Activated naive CD8-positive, alpha-beta T cell treated with anti-CD3 and anti-CD28 coated beads, Interleukin-2, amount 10 ng/mL, durations not matched to agents 7 days and 5 days (primary cell): ENCODE measurements around the gene KPNB1. TPM values are rescaled to one million over a fixed set of nuclear protein-coding genes. Genes with fewer than 3 reads are reported as not detected.

Experiments used
- ATAC-seq: fragments of 150-1000 bp; cut with Tn5 transposase; one replicate; pipeline ENCODE4 v1.10.0; 2021; ENCODE audit warnings: low read depth, moderate library complexity
- POLR2A ChIA-PET: fragments of 350-600 bp; sonication (Branson Sonifier 250); formaldehyde crosslinking; loops from one replicate; lab custom pipeline; 2021; ENCODE audit warnings: antibody characterized with exemption; lab: Charles Lee
- DNase-seq: peaks from one replicate; pipeline ENCODE4 v3.0.0; 2021
- H3K27ac Mint-ChIP-seq: one replicate; pipeline ENCODE4 v1.8.0; 2022; ENCODE audit warnings: mild to moderate bottlenecking, mixed read lengths
- H3K27me3 Mint-ChIP-seq: one replicate; pipeline ENCODE4 v1.8.0; 2022; ENCODE audit warnings: mild to moderate bottlenecking, moderate library complexity, mixed read lengths
- H3K36me3 Mint-ChIP-seq: one replicate; pipeline ENCODE4 v1.8.0; 2021; ENCODE audit warnings: mild to moderate bottlenecking, mixed read lengths
- H3K4me1 Mint-ChIP-seq: one replicate; pipeline ENCODE4 v1.8.0; 2021; ENCODE audit warnings: mixed read lengths
- H3K4me3 Mint-ChIP-seq: one replicate; pipeline ENCODE4 v1.8.0; 2022; ENCODE audit warnings: mild to moderate bottlenecking, moderate library complexity, mixed read lengths
- H3K9me3 Mint-ChIP-seq: one replicate; pipeline ENCODE4 v1.8.0; 2021; ENCODE audit warnings: mixed read lengths
- total RNA-seq, 2 experiments: library from RNA; stranded (reverse); gene quantifications; one replicate each; pipeline ENCODE4 v1.2.3, GENCODE V29; 2021

Gene KPNB1
- total RNA-seq, 2 experiments from 2014 or later, result 335 TPM

DNA sequence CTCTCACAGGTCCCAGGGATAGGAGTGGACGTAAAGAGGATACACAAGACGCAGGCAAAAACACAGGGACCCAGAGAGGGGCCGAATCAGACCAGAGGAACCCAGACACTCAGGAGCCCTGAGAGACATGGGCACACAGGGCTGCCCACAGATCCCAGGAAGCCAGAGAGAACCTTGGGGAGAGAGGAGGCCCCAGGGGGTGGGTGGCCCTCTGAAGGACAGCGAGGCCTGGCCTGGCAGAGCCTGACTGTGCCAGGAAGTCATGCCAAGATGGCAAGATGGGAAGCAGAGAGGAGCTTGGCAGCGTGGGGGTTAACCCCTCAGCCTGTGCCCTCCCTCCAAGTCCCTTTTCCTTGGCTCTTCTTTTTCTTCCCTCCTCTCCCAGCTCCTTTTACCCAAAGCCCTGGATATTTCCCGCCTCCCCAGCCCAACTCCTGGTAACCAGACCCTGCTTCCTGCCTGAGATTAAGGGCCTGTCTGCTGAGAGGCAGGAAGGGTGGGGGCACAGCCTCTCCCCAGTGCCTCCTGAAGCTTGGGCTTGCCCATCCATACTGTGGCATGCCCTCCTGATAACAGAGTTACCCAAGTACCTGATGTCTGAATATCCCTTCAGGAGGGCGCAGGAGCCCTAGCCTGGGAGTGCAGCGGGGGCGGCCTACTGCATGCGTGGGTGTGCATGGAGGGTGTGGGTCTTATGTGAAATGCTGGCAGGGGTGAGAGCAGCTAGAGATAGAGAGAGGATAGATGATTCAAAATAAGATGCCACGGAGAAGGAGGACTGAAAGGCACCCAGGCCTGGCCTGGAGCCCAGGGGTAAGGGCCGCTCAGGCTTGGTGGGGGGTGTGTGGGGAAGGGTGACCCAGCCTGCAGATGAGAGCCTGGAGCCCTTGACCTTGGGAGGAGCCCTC is 77.3 kb downstream of the KPNB1 start:
- Mint-ChIP-seq H3K27ac (peak overlapping the region; percentile 32), H3K9me3 (no peaks in the 10 kb centered on the region), H3K36me3 (no peaks in the 10 kb centered on the region), H3K4me1 (peaks cover 52% of the 10 kb centered on the region), H3K4me3 (no peak overlapping the region), H3K27me3 (no peaks in the 10 kb centered on the region)
- POLR2A ChIA-PET, result interaction anchor here (0.5 to 1.6 kb wide), 2 partner anchors 23 to 33 kb away, joined by 3 read pairs; partner anchors contain the start of gene TBKBP1
- DNase-seq, result no peak
- ATAC-seq, result no peak

DNA sequence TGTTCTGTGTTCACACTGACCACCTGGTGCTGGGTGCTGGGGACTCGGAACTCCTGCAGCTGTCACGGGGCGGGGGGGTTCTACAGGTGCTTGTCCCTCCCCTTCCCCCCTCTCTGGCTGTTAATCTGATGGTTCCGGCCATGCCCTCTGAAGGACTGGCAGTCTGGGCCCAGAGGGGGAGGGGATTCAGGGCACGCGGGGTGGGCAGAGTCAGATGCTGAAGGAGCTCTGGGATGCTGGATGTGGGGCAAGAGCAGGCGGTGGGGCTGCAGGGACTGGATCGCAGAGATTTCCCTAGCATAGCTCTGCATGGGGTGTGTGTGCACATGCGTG is 78.0 kb downstream of the KPNB1 start:
- no peak for ATAC-seq
- no peak overlapping the region for H3K4me3 Mint-ChIP-seq
- no peak overlapping the region for H3K27ac Mint-ChIP-seq
- peak; percentile 25 for DNase-seq
- H3K27me3 Mint-ChIP-seq, result no peaks in the 10 kb centered on the region
- no peaks in the 10 kb centered on the region for H3K9me3 Mint-ChIP-seq
- no peaks in the 10 kb centered on the region for H3K36me3 Mint-ChIP-seq
- H3K4me1 Mint-ChIP-seq, result peaks cover 58% of the 10 kb centered on the region
- POLR2A ChIA-PET, result interaction anchor here (1.6 kb wide), 1 partner anchor 23 kb away, joined by 3 read pairs; no protein-coding TSS in a partner anchor

DNA sequence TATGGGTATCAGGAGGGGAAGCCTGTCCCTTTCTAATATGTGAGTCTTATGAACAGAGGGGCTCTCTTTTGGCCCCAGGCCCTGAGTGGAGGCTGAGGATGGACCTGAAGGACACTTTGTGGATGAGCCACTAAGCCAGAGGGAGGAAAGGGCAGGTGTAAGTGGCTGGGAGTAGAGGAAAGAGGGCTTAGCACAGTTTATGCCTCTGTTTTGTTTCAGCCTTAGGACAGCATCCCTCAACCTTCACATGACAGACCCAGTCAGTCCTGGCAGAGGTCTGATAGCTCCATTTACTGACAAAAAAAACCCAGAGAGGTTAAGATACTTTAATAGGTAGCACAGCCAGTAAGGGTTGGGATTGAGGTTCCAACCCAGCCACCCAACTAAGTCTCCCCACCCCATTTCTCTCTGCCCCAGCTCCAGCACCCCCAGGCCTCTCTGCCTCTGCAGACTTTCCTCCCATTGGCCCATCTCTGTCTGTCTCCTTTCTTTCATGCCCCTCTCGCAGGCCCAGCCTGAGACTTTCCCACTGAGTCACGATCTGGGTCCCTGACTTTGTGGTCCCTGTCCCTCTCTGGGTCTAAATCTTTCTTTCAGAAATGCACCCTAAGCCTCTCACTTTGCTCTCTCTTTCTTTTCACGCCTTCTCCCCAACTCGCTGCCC is 78.6 kb downstream of the KPNB1 start:
- DNase-seq (peak; percentile 17), ATAC-seq (no peak)
- Mint-ChIP-seq H3K4me3 (no peak overlapping the region), H3K36me3 (no peaks in the 10 kb centered on the region), H3K27ac (peak overlapping the region; percentile 31), H3K4me1 (peaks cover 61% of the 10 kb centered on the region), H3K9me3 (no peaks in the 10 kb centered on the region), H3K27me3 (no peaks in the 10 kb centered on the region)
- POLR2A ChIA-PET, result interaction anchor here (1.5 to 1.6 kb wide), 2 partner anchors 24 to 27 kb away, joined by 3 read pairs; no protein-coding TSS in a partner anchor

- Mint-ChIP-seq H3K9me3 (no peaks in the 10 kb centered on the region), H3K27me3 (no peaks in the 10 kb centered on the region), H3K4me3 (no peak overlapping the region), H3K4me1 (peaks cover 65% of the 10 kb centered on the region), H3K36me3 (peaks cover 4% of the 10 kb centered on the region), H3K27ac (peak overlapping the region; percentile 36)
- DNase-seq (peak; percentile 29), ATAC-seq (no peak)
- POLR2A ChIA-PET, result interaction anchor here (1.3 to 2.5 kb wide), 3 partner anchors 10 to 28 kb away, joined by 3 to 10 read pairs (median 3); no protein-coding TSS in a partner anchor
These were observed 79.8 kb downstream of the KPNB1 start for GRCh38 chr17:47729476-47729875.

- H3K27ac Mint-ChIP-seq, result no peak overlapping the region
- ATAC-seq (no peak), DNase-seq (peak; percentile 22)
- H3K27me3 Mint-ChIP-seq, result no peaks in the 10 kb centered on the region
- POLR2A ChIA-PET, result interaction anchor here (0.6 to 2.5 kb wide), 3 partner anchors 11 to 83 kb away, joined by 4 to 10 read pairs (median 4); no protein-coding TSS in a partner anchor
- H3K9me3 Mint-ChIP-seq, result no peaks in the 10 kb centered on the region
- H3K36me3 Mint-ChIP-seq, result peaks cover 8% of the 10 kb centered on the region
- H3K4me1 Mint-ChIP-seq, result peaks cover 65% of the 10 kb centered on the region
- no peak overlapping the region for H3K4me3 Mint-ChIP-seq
These were observed 81.0 kb downstream of the KPNB1 start for GRCh38 chr17:47730681-47731080.

GRCh38 chr17:47731396-47731795 is 81.7 kb downstream of the KPNB1 start:
- Mint-ChIP-seq H3K27me3 (no peaks in the 10 kb centered on the region), H3K4me1 (peaks cover 65% of the 10 kb centered on the region), H3K4me3 (no peak overlapping the region), H3K9me3 (no peaks in the 10 kb centered on the region), H3K27ac (peak overlapping the region; percentile 56), H3K36me3 (peaks cover 8% of the 10 kb centered on the region)
- ATAC-seq, result no peak
- no peak for DNase-seq
- POLR2A ChIA-PET, result interaction anchor here (0.6 to 2.6 kb wide), 4 partner anchors 12 to 84 kb away, joined by 4 to 11 read pairs (median 7); no protein-coding TSS in a partner anchor

- Mint-ChIP-seq H3K9me3 (no peaks in the 10 kb centered on the region), H3K4me1 (peaks cover 65% of the 10 kb centered on the region), H3K27me3 (no peaks in the 10 kb centered on the region), H3K36me3 (peaks cover 8% of the 10 kb centered on the region), H3K27ac (peak overlapping the region; percentile 89), H3K4me3 (peak overlapping the region; percentile 73)
- POLR2A ChIA-PET, result interaction anchor here (0.7 to 4.6 kb wide), 19 partner anchors 8 to 163 kb away, joined by 3 to 37 read pairs (median 7); partner anchors contain the start of genes KPNB1 and TBKBP1
- ATAC-seq (no peak), DNase-seq (no peak)
These were observed 82.8 kb downstream of the KPNB1 start for GRCh38 chr17:47732399-47733046.

DNA sequence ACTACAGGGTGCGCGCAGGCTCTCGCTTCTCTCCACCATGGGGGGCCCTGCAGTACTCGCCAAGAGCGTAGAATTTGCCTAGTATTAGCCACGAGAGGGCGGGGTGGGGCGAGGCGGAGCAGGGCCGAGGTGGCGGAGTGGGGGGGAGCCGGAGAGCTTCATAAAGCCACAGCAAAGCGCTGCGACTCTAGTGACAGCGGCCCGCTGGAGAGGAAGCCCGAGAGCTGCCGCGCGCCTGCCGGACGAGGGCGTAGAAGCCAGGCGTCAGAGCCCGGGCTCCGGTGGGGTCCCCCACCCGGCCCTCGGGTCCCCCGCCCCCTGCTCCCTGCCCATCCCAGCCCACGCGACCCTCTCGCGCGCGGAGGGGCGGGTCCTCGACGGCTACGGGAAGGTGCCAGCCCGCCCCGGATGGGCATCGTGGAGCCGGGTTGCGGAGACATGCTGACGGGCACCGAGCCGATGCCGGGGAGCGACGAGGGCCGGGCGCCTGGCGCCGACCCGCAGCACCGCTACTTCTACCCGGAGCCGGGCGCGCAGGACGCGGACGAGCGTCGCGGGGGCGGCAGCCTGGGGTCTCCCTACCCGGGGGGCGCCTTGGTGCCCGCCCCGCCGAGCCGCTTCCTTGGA is 83.4 kb downstream of the KPNB1 start, which contains the start of gene TBX21:
Gene TBX21 (plus strand): TSS at position 190 of the 627 bp plus-strand sequence. CDS start 219 bp downstream, at position 409.
- Mint-ChIP-seq H3K4me3 (peak within 1 kb of the TSS; percentile 100), H3K27ac (peak within 1 kb of the TSS; percentile 98), H3K9me3 (no peaks in the 10 kb centered on the region), H3K36me3 (peaks cover 8% of the 10 kb centered on the region), H3K27me3 (no peaks in the 10 kb centered on the region), H3K4me1 (peaks cover 63% of the 10 kb centered on the region)
- ATAC-seq (peak; percentile 85), DNase-seq (peak; percentile 91)
- POLR2A ChIA-PET, result interaction anchor here (0.7 to 4.6 kb wide), 18 partner anchors 8 to 162 kb away, joined by 3 to 37 read pairs (median 8); partner anchors contain the start of genes KPNB1 and TBKBP1

DNA sequence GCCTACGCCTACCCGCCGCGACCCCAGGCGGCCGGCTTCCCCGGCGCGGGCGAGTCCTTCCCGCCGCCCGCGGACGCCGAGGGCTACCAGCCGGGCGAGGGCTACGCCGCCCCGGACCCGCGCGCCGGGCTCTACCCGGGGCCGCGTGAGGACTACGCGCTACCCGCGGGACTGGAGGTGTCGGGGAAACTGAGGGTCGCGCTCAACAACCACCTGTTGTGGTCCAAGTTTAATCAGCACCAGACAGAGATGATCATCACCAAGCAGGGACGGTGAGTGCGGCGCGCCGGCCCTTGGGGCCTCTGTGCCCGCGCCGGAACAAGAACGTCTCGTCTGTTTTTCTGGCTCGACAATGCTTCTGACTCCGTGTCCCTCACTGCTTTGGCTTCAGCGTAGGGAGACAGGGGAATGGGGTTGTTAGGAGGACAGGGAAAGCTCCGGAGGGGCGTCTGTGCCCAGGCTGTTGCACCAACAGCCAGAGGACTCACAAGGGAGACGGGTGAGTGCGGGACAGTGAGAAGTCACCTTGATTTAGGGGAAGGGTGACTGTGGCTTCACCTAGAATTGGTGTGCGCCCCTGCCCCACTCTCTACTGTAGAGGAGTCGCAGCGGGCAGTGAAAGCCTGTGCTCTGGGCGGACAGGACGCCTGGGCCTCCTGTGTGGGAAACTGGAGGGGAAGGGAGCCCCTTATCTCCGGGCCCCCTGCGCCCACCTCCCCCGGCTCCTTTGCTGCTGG is 84.1 kb downstream of the KPNB1 start:
- DNase-seq, result peak; percentile 69

GRCh38 chr17:47735139-47735464 is 85.4 kb downstream of the KPNB1 start:
- peak overlapping the region; percentile 98 for H3K27ac Mint-ChIP-seq
- DNase-seq, result no peak
- H3K4me3 Mint-ChIP-seq, result peak overlapping the region; percentile 100
- H3K9me3 Mint-ChIP-seq, result no peaks in the 10 kb centered on the region
- no peak for ATAC-seq
- H3K36me3 Mint-ChIP-seq, result peaks cover 8% of the 10 kb centered on the region
- no peaks in the 10 kb centered on the region for H3K27me3 Mint-ChIP-seq
- POLR2A ChIA-PET, result interaction anchor here (0.6 to 4.6 kb wide), 6 partner anchors 16 to 85 kb away, joined by 3 to 37 read pairs (median 8); partner anchors contain the start of gene KPNB1
- peaks cover 57% of the 10 kb centered on the region for H3K4me1 Mint-ChIP-seq

More for the DNA sequence above, 84.1 kb downstream of the KPNB1 start:
- Mint-ChIP-seq H3K36me3 (peaks cover 8% of the 10 kb centered on the region), H3K27ac (peak overlapping the region; percentile 98), H3K4me3 (peak overlapping the region; percentile 100), H3K9me3 (no peaks in the 10 kb centered on the region), H3K27me3 (no peaks in the 10 kb centered on the region), H3K4me1 (peaks cover 59% of the 10 kb centered on the region)
- ATAC-seq, result peak; percentile 16
- POLR2A ChIA-PET, result interaction anchor here (0.7 to 4.6 kb wide), 16 partner anchors 8 to 162 kb away, joined by 3 to 37 read pairs (median 10); partner anchors contain the start of genes KPNB1 and TBKBP1
